Measurements from ENCODE around the gene SYCE3. TPM values are rescaled to one million over a fixed set of nuclear protein-coding genes. Genes with fewer than 3 reads are reported as not detected.
"Not testable (repeated sequence)": the region's sequence is repeated elsewhere in the genome, so short reads cannot be mapped to it uniquely, and the experiment has no call there.

Gene SYCE3
- total RNA-seq = not detected
- long read RNA-seq, donor 1 = 0 reads
- long read RNA-seq, donor 2 = 0 reads

- intact Hi-C loops (cut with DNase I) = no loop called here
- DNase-seq (ENCODE audit: low spot score) = peak; percentile 99
Observed at GRCh38 chr22:50562523-50563412, at the start of gene SYCE3. Gene SYCE3 (minus strand): TSS chr22:50562919. CDS start chr22:50556405, 6,514 bp downstream.

GRCh38 chr22:50612168-50612527 lies 49.4 kb upstream of the SYCE3 start:
- intact Hi-C loops (cut with DNase I) = no loop called here
- DNase-seq (ENCODE audit: low spot score) = no peak

GRCh38 chr22:50611341-50612060 lies 48.8 kb upstream of the SYCE3 start:
- no peak for DNase-seq (ENCODE audit: low spot score)
- intact Hi-C loops (cut with DNase I) = no loop called here

- DNase-seq (ENCODE audit: low spot score) = no peak
- intact Hi-C loops (cut with DNase I) = no loop called here
Observed at GRCh38 chr22:50610581-50610980, 47.9 kb upstream of the SYCE3 start.

GRCh38 chr22:50610041-50610451 lies 47.3 kb upstream of the SYCE3 start:
- DNase-seq (ENCODE audit: low spot score) = no peak
- intact Hi-C loops (cut with DNase I) = no loop called here

- no peak for DNase-seq (ENCODE audit: low spot score)
- intact Hi-C loops (cut with DNase I) = no loop called here
Observed at GRCh38 chr22:50609599-50609998, 46.9 kb upstream of the SYCE3 start.

GRCh38 chr22:50608996-50609395 lies 46.3 kb upstream of the SYCE3 start:
- intact Hi-C loops (cut with DNase I) = no loop called here
- DNase-seq (ENCODE audit: low spot score) = no peak

- intact Hi-C loops (cut with DNase I) = not testable (repeated sequence)
Observed at GRCh38 chr22:50608058-50608840, 45.5 kb upstream of the SYCE3 start.

GRCh38 chr22:50607659-50608020 lies 44.9 kb upstream of the SYCE3 start:
- DNase-seq (ENCODE audit: low spot score) = no peak
- intact Hi-C loops (cut with DNase I) = no loop called here

More at GRCh38 chr22:50608058-50608840, 45.5 kb upstream of the SYCE3 start:
- not testable (repeated sequence) for DNase-seq (ENCODE audit: low spot score)

GRCh38 chr22:50606946-50607658 lies 44.4 kb upstream of the SYCE3 start:
- DNase-seq (ENCODE audit: low spot score) = no peak
- intact Hi-C loops (cut with DNase I) = no loop called here

- peak; percentile 68 for DNase-seq (ENCODE audit: low spot score)
Observed at GRCh38 chr22:50606165-50606945, 43.6 kb upstream of the SYCE3 start.

GRCh38 chr22:50605613-50606074 lies 42.9 kb upstream of the SYCE3 start:
- intact Hi-C loops (cut with DNase I) = no loop called here
- DNase-seq (ENCODE audit: low spot score) = peak; percentile 74

More at GRCh38 chr22:50606165-50606945, 43.6 kb upstream of the SYCE3 start:
- intact Hi-C loops (cut with DNase I) = no loop called here

GRCh38 chr22:50605002-50605612 lies 42.4 kb upstream of the SYCE3 start:
- intact Hi-C loops (cut with DNase I) = no loop called here
- peak; percentile 40 for DNase-seq (ENCODE audit: low spot score)

- DNase-seq (ENCODE audit: low spot score) = peak; percentile 76
- intact Hi-C loops (cut with DNase I) = no loop called here
Observed at GRCh38 chr22:50604256-50605001, 41.7 kb upstream of the SYCE3 start.

GRCh38 chr22:50603511-50604255 lies 41.0 kb upstream of the SYCE3 start:
- DNase-seq (ENCODE audit: low spot score) = peak; percentile 66
- intact Hi-C loops (cut with DNase I) = no loop called here

GRCh38 chr22:50602338-50602700 lies 39.6 kb upstream of the SYCE3 start:
- intact Hi-C loops (cut with DNase I) = no loop called here
- no peak for DNase-seq (ENCODE audit: low spot score)

Measured in posterior vena cava (tissue), 2 donors.